Muscle layer of duodenum (tissue), 2 donors: ENCODE results near the gene LDB2.

Experiments
- H3K27ac ChIP-seq: one replicate; pipeline ENCODE4 v1.7.0; 2013; ENCODE audit warnings: mild to moderate bottlenecking, low read length
- H3K27me3 ChIP-seq: one replicate; pipeline ENCODE4 v1.7.0; 2013; ENCODE audit warnings: low read depth, mild to moderate bottlenecking, control low read depth, low read length
- H3K36me3 ChIP-seq, 2 donors: one replicate each; pipeline ENCODE4 v1.7.0; 2013; ENCODE audit warnings: low read length in 2 of 2, control low read depth in 1 of 2, mild to moderate bottlenecking in 1 of 2; ENCODE audit not compliant: insufficient read depth in 2 of 2, control insufficient read depth in 1 of 2
- H3K4me1 ChIP-seq, 2 donors: one replicate each; pipeline ENCODE4 v1.7.0; 2013; ENCODE audit warnings: low read length in 2 of 2, mild to moderate bottlenecking in 2 of 2, control low read depth in 1 of 2, moderate library complexity in 1 of 2; ENCODE audit not compliant: insufficient read depth in 2 of 2, control insufficient read depth in 1 of 2
- H3K4me3 ChIP-seq, 2 donors: one replicate each; pipeline ENCODE4 v1.7.0; 2013; ENCODE audit warnings: low read length in 2 of 2, low read depth in 1 of 2, mild to moderate bottlenecking in 1 of 2
- H3K9me3 ChIP-seq, 2 donors: one replicate each; pipeline ENCODE4 v1.7.0; 2013; ENCODE audit warnings: low read length in 2 of 2, control low read depth in 1 of 2, mild to moderate bottlenecking in 1 of 2; ENCODE audit not compliant: control insufficient read depth in 1 of 2
- donor health status: healthy.

The LDB2 gene

DNA sequence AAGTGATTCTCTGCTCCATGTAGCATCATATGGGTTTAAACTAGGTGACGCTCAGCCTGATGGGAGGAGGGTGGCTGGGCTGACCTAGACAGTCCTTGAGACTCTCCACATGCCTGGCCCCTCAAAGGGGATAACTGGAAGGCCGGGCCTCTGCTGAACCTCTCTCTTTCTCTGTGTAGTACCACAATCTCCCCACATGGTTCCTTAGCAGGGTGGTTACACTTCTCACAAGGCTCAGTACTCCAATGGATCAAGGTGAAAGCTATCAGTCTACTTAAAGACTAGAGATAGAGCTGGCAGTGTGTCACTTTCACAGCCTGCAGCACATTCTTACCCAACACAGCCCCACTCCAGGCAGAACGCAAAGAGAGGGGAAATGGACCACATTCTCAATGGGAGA is 80.4 kb downstream of the LDB2 start:
- Histone ChIP-seq H3K4me1 (no peaks in the 10 kb centered on the region), H3K27ac (no peak overlapping the region), H3K9me3 (no peaks in the 10 kb centered on the region), H3K27me3 (no peaks in the 10 kb centered on the region), H3K36me3 (no peaks in the 10 kb centered on the region), H3K4me3 (no peak overlapping the region)

DNA sequence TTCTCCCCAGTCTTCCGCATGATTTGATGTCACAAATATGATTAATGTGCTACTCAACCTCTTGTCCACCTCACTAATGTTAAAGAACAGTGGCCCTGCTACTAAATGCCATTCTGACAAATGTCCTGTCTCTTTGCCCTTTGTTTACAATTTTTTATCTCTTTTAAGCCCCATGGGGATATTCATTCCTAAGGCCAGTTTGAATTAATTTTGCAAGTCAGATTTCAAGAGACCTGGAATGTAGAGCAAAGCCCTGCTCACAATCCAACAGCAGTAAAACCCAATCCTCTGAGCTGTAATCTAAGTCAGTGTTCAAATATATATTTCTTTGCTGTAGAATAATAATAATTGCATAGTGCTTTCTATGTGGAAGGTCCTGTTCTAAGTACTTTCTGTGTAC is 81.2 kb downstream of the LDB2 start:
- Histone ChIP-seq H3K4me3 (no peak overlapping the region), H3K9me3 (no peaks in the 10 kb centered on the region), H3K27ac (no peak overlapping the region), H3K4me1 (no peaks in the 10 kb centered on the region), H3K36me3 (no peaks in the 10 kb centered on the region), H3K27me3 (no peaks in the 10 kb centered on the region)

- H3K27me3 ChIP-seq = no peaks in the 10 kb centered on the region
- H3K4me3 ChIP-seq = no peak overlapping the region
- H3K4me1 ChIP-seq = no peaks in the 10 kb centered on the region
- H3K9me3 ChIP-seq = peaks cover 0 to 6% of the 10 kb centered on the region in 2 donors
- H3K36me3 ChIP-seq = no peaks in the 10 kb centered on the region
- no peak overlapping the region for H3K27ac ChIP-seq
These were observed 84.1 kb downstream of the LDB2 start for GRCh38 chr4:16814361-16814760.

DNA sequence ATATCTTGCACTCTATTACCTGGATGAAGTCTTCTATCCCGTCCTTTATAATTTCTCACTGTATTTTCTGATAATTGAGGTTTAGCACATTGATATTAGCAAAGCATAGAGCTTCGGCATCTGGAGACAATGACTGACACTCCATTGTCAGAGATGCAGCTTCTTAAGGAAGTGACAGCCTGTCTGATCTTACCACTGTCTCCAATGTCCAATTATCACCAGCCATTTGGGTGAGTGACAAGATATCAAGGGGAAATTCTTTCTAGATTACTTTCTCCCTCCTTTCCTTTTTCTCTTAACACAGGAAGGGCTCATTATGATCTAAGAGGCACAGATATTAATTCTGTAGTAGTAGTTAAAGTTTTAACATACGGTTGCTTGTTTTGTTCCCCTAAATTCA is 86.4 kb downstream of the LDB2 start:
- Histone ChIP-seq H3K27me3 (no peaks in the 10 kb centered on the region), H3K27ac (no peak overlapping the region), H3K9me3 (peaks cover 0 to 11% of the 10 kb centered on the region in 2 donors)

GRCh38 chr4:16809943-16810342 is 88.5 kb downstream of the LDB2 start:
- Histone ChIP-seq H3K9me3 (peaks cover 0 to 11% of the 10 kb centered on the region in 2 donors), H3K27me3 (no peaks in the 10 kb centered on the region), H3K36me3 (no peaks in the 10 kb centered on the region), H3K4me1 (no peaks in the 10 kb centered on the region), H3K27ac (no peak overlapping the region), H3K4me3 (no peak overlapping the region)

More for the DNA sequence above, 86.4 kb downstream of the LDB2 start:
- Histone ChIP-seq H3K36me3 (no peaks in the 10 kb centered on the region), H3K4me3 (no peak overlapping the region), H3K4me1 (no peaks in the 10 kb centered on the region)

- Histone ChIP-seq H3K4me1 (no peaks in the 10 kb centered on the region), H3K36me3 (no peaks in the 10 kb centered on the region), H3K27me3 (no peaks in the 10 kb centered on the region), H3K4me3 (no peak overlapping the region), H3K27ac (no peak overlapping the region), H3K9me3 (peaks cover 0 to 11% of the 10 kb centered on the region in 2 donors)
These were observed 89.4 kb downstream of the LDB2 start for GRCh38 chr4:16809064-16809463.

DNA sequence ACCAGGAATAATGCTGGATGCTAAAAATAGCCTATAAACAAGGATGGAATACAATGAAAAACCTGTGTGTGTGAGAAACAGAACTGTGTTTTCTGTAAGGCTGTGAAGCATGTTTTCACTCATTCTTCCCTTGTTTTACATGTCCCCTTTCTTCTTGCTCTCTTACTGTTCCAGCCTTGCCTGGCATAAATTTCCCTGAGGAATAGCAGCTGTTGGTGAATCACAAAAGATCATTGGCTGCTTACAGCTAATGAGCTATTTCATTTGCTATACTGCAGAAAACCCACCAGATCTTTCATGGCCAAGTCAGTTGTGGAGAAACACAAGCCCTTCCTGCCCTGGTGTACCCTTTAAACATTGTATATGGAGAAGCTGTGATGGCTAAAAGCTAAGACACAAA is 91.1 kb downstream of the LDB2 start:
- peaks cover 0 to 11% of the 10 kb centered on the region in 2 donors for H3K9me3 ChIP-seq
- no peaks in the 10 kb centered on the region for H3K4me1 ChIP-seq
- H3K27me3 ChIP-seq = no peaks in the 10 kb centered on the region
- no peaks in the 10 kb centered on the region for H3K36me3 ChIP-seq
- no peak overlapping the region for H3K27ac ChIP-seq
- no peak overlapping the region for H3K4me3 ChIP-seq

GRCh38 chr4:16804581-16804980 is 93.9 kb downstream of the LDB2 start:
- Histone ChIP-seq H3K36me3 (no peaks in the 10 kb centered on the region), H3K4me1 (no peaks in the 10 kb centered on the region), H3K27ac (no peak overlapping the region), H3K4me3 (no peak overlapping the region), H3K9me3 (peaks cover 0 to 8% of the 10 kb centered on the region in 2 donors), H3K27me3 (no peaks in the 10 kb centered on the region)

GRCh38 chr4:16802044-16802443 is 96.4 kb downstream of the LDB2 start:
- no peaks in the 10 kb centered on the region for H3K27me3 ChIP-seq
- no peaks in the 10 kb centered on the region for H3K4me1 ChIP-seq
- no peaks in the 10 kb centered on the region for H3K9me3 ChIP-seq
- no peak overlapping the region for H3K4me3 ChIP-seq
- H3K36me3 ChIP-seq = no peaks in the 10 kb centered on the region
- H3K27ac ChIP-seq = no peak overlapping the region

DNA sequence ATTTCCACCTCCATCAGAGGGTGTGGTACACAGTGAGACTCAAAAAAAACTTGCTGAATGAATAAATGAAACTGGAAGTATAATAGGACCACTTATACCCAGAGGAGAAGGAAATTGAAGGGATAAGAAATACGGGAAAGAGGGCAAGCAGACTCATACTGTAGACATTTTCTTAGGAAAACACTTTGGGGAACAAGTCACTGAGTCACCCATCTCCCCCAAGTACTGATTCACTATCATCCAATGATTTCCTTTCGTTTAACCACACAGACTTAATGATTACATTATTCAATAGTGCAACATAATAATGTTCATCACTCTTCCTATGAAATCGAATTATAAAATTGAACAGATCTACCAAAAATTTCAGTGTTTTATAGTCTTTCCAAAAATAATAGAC is 97.1 kb downstream of the LDB2 start:
- Histone ChIP-seq H3K27me3 (no peaks in the 10 kb centered on the region), H3K27ac (no peak overlapping the region), H3K36me3 (no peaks in the 10 kb centered on the region)

DNA sequence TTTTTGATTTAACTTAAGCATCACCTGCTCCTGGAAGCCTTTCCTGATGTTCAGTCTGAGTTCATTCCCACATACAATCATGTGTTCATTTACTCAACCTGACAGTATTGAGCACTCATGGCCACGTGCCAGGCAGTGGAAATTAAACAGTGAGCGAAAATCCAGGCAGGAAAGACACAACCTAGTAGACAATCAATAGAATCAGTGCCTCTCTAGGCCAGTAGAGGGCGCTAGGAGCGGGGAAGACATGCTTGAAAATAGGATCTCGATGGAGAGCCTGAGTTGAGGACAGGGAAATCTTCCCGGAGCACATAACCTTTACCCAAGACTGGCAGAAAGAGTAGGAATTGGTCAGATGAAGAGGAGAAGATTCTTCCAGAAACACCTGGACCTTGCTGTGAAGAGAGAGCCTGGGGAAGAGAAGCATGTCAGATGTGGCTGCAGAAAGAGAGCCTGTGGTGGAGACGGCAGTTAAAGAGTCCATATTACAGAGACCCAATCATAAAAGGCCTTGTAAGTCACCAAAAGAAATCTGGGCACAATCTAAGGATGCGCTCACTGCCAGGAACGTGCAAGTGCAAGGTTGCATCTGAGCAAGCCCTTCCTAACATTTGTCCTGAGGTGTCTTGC is 103.5 kb downstream of the LDB2 start:
- Histone ChIP-seq H3K4me3 (no peak overlapping the region), H3K36me3 (no peaks in the 10 kb centered on the region), H3K9me3 (no peaks in the 10 kb centered on the region), H3K27me3 (no peaks in the 10 kb centered on the region), H3K27ac (no peak overlapping the region), H3K4me1 (no peaks in the 10 kb centered on the region)

More for the DNA sequence above, 97.1 kb downstream of the LDB2 start:
- H3K9me3 ChIP-seq = no peaks in the 10 kb centered on the region
- H3K4me3 ChIP-seq = no peak overlapping the region
- no peaks in the 10 kb centered on the region for H3K4me1 ChIP-seq

- no peaks in the 10 kb centered on the region for H3K27me3 ChIP-seq
- no peak overlapping the region for H3K4me3 ChIP-seq
- H3K9me3 ChIP-seq = no peaks in the 10 kb centered on the region
- H3K36me3 ChIP-seq = no peaks in the 10 kb centered on the region
- H3K27ac ChIP-seq = no peak overlapping the region
- H3K4me1 ChIP-seq = no peaks in the 10 kb centered on the region
These were observed 107.0 kb downstream of the LDB2 start for GRCh38 chr4:16791460-16791859.
